ENCODE measurements around the gene EPO.
"Not testable (repeated sequence)": the region's sequence is repeated elsewhere in the genome, so short reads cannot be mapped to it uniquely, and the experiment has no call there.

Gene EPO

DNA sequence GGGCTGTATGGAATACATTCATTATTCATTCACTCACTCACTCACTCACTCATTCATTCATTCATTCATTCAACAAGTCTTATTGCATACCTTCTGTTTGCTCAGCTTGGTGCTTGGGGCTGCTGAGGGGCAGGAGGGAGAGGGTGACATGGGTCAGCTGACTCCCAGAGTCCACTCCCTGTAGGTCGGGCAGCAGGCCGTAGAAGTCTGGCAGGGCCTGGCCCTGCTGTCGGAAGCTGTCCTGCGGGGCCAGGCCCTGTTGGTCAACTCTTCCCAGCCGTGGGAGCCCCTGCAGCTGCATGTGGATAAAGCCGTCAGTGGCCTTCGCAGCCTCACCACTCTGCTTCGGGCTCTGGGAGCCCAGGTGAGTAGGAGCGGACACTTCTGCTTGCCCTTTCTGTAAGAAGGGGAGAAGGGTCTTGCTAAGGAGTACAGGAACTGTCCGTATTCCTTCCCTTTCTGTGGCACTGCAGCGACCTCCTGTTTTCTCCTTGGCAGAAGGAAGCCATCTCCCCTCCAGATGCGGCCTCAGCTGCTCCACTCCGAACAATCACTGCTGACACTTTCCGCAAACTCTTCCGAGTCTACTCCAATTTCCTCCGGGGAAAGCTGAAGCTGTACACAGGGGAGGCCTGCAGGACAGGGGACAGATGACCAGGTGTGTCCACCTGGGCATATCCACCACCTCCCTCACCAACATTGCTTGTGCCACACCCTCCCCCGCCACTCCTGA, 2.4 kb downstream of the EPO start:
- no peak overlapping the region for H3K4me3 ChIP-seq (ENCODE audit: low read length in 2 of 2)
- peaks cover 27 to 33% of the 10 kb centered on the region in 2 donors for H3K27me3 ChIP-seq (ENCODE audit: control insufficient read depth in 1 of 2, insufficient read depth in 2 of 2, low read length in 2 of 2)
- no peaks in the 10 kb centered on the region for H3K36me3 ChIP-seq (ENCODE audit: control insufficient read depth in 2 of 2, insufficient read depth in 2 of 2, low read length in 2 of 2)
- peaks cover 7% of the 10 kb centered on the region for H3K4me1 ChIP-seq (ENCODE audit: control insufficient read depth, insufficient read depth, low read length)
- H3K9me3 ChIP-seq (ENCODE audit: control insufficient read depth in 2 of 2, low read length in 2 of 2), result no peaks in the 10 kb centered on the region
- H3K9ac ChIP-seq (ENCODE audit: low read length in 2 of 2), result no peak overlapping the region
- no peak overlapping the region for H3K27ac ChIP-seq (ENCODE audit: low read length)

DNA sequence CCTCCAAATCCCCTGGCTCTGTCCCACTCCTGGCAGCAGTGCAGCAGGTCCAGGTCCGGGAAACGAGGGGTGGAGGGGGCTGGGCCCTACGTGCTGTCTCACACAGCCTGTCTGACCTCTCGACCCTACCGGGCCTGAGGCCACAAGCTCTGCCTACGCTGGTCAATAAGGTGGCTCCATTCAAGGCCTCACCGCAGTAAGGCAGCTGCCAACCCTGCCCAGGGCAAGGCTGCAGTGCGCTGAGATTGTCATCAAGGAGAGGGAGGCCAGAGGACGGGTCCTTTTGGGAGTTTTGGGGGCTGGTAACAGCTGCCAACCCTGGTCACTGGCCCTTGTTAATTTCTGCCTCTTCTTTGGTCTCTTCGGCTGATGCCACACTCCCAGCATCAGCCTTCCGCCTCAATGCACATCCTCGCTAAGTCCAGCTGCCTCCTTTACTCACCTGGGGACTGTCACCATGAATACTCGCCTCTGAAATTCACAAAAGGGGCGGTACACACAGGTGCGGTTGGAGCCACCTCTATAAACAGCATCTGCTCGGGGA, 3.5 kb downstream of the EPO start:
- Histone ChIP-seq H3K9ac (ENCODE audit: low read length in 2 of 2) (no peak overlapping the region), H3K36me3 (ENCODE audit: control insufficient read depth in 2 of 2, insufficient read depth in 2 of 2, low read length in 2 of 2) (no peaks in the 10 kb centered on the region), H3K4me3 (ENCODE audit: low read length in 2 of 2) (no peak overlapping the region), H3K27ac (ENCODE audit: low read length) (no peak overlapping the region), H3K27me3 (ENCODE audit: control insufficient read depth in 1 of 2, insufficient read depth in 2 of 2, low read length in 2 of 2) (peaks cover 27 to 35% of the 10 kb centered on the region in 2 donors), H3K4me1 (ENCODE audit: control insufficient read depth, insufficient read depth, low read length) (peaks cover 7% of the 10 kb centered on the region), H3K9me3 (ENCODE audit: control insufficient read depth in 2 of 2, low read length in 2 of 2) (no peaks in the 10 kb centered on the region)

DNA sequence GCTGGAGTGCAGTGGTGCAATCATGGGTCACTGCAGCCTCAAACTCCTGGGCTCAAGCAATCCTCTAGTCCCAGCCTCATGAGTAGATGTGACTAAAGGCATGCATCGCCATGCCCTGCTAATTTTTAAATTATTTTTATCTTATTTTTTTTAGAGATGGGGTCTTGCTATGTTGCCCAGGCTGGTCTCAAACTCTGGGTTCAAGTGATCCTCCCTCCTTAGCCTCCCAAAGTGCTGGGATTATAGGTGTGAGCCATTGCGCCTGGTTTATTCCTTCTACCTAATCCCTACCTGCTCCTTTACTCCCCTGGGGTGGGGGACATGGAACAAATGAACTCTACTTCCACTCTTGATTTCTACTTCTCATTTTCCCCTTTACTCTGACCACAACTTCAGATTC, 4.1 kb downstream of the EPO start:
- H3K36me3 ChIP-seq (ENCODE audit: control insufficient read depth in 2 of 2, insufficient read depth in 2 of 2, low read length in 2 of 2); H3K9ac ChIP-seq (ENCODE audit: low read length in 2 of 2); H3K27ac ChIP-seq (ENCODE audit: low read length); H3K9me3 ChIP-seq (ENCODE audit: control insufficient read depth in 2 of 2, low read length in 2 of 2); H3K4me1 ChIP-seq (ENCODE audit: control insufficient read depth, insufficient read depth, low read length); H3K4me3 ChIP-seq (ENCODE audit: low read length in 2 of 2): not testable (repeated sequence)
- H3K27me3 ChIP-seq (ENCODE audit: control insufficient read depth in 1 of 2, insufficient read depth in 2 of 2, low read length in 2 of 2), result peaks cover 27 to 35% of the 10 kb centered on the region in 2 donors

DNA sequence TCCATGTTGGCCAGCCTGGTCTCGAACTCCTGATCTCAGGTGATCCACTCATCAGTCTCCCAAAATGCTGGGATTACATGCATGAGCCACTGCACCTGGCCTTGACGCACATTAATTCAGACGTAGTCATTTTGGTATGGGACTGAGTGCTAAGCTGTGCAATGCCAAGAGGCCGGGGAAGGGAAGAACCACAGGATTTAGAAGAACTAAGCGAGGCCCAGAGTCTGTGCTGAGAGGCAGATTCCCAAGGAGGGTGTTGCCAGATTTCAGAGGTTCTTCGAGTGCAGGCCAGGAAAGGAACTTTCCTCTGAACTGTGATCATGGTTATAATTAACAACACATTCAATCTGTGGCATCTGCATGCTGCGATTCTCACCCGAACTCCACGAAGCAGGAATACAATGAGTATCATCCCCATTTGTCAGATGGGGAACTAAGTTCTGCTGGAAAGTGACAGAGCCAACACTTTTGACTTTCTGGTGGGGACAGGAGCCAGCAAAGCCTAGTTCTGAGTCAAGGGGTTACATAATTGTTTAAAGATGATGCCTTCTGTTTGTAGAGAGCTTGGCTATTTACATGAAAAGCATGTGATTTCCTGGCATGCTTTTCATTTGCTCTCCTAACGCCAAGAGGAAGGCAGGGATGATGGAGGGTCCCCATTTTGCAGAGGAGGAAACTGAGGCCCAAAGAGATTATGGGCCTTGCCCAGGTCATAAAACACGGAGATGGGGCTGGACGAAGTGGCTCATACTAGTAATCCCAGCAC, 6.9 kb downstream of the EPO start:
- no peaks in the 10 kb centered on the region for H3K4me1 ChIP-seq (ENCODE audit: control insufficient read depth, insufficient read depth, low read length)
- H3K27ac ChIP-seq (ENCODE audit: low read length), result no peak overlapping the region

DNA sequence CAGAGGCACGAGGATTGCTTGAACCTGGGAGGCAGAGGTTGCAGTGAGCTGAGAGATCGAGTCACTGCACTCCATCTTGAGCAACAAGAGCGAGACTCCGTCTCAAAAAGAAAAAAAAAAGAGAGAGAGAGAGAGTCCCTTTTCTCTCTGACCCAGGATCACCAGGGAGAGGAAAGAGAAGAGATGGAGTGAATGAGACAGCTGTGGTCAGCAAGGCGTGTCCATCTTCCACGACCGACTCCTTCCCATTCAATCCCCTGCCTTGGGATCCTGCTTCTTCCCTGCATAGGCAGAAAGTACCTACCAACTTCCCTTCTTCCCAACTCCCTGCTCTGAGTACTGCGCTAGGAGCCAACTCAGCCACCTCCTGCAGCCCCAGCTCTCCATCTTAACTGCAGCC, 7.9 kb downstream of the EPO start:
- H3K27ac ChIP-seq (ENCODE audit: low read length), result no peak overlapping the region
- H3K27me3 ChIP-seq (ENCODE audit: control insufficient read depth in 1 of 2, insufficient read depth in 2 of 2, low read length in 2 of 2), result peaks cover 8 to 11% of the 10 kb centered on the region in 2 donors
- no peak overlapping the region for H3K4me3 ChIP-seq (ENCODE audit: low read length in 2 of 2)
- no peaks in the 10 kb centered on the region for H3K4me1 ChIP-seq (ENCODE audit: control insufficient read depth, insufficient read depth, low read length)
- H3K36me3 ChIP-seq (ENCODE audit: control insufficient read depth in 2 of 2, insufficient read depth in 2 of 2, low read length in 2 of 2), result no peaks in the 10 kb centered on the region
- H3K9ac ChIP-seq (ENCODE audit: low read length in 2 of 2), result no peak overlapping the region
- no peaks in the 10 kb centered on the region for H3K9me3 ChIP-seq (ENCODE audit: control insufficient read depth in 2 of 2, low read length in 2 of 2)

More for the DNA sequence above, 6.9 kb downstream of the EPO start:
- Histone ChIP-seq H3K9ac (ENCODE audit: low read length in 2 of 2) (peak overlapping the region in 1 of 2 donors; percentile 5), H3K9me3 (ENCODE audit: control insufficient read depth in 2 of 2, low read length in 2 of 2) (no peaks in the 10 kb centered on the region), H3K27me3 (ENCODE audit: control insufficient read depth in 1 of 2, insufficient read depth in 2 of 2, low read length in 2 of 2) (peaks cover 8 to 14% of the 10 kb centered on the region in 2 donors), H3K36me3 (ENCODE audit: control insufficient read depth in 2 of 2, insufficient read depth in 2 of 2, low read length in 2 of 2) (no peaks in the 10 kb centered on the region), H3K4me3 (ENCODE audit: low read length in 2 of 2) (no peak overlapping the region)

DNA sequence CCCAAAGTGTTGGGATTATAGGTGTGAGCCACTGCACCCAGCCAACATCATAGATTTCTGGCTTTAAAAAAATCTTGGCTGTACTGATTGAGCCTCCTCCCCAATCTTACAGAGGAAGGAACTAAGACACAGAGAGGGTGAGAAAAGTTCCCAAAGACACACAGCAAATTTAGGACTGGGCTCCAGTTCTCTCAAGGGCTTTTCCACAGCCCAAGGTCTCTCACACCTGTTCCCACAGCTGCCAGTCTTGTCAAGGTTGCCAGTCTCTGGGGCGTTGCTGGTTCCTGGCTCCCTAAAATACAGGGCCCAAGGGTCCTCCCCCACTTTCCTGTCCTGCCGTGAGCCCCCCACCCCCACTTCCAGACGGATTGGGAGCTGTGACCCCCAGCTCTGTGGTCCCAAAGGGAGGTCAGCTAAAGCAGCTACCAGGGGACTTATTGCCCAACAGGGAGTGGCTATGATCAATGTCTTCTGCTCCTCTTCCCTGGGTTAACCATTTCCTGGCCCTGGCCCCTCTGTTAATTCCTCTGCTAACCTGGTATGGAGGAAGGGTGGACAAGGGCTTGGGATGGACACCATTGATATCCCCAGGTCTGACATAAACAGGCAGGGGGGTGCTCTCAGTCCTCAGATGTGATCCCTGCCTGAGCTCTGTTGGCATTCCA, 10.0 kb downstream of the EPO start:
- H3K9ac ChIP-seq (ENCODE audit: low read length in 2 of 2), result no peak overlapping the region
- no peaks in the 10 kb centered on the region for H3K4me1 ChIP-seq (ENCODE audit: control insufficient read depth, insufficient read depth, low read length)
- H3K36me3 ChIP-seq (ENCODE audit: control insufficient read depth in 2 of 2, insufficient read depth in 2 of 2, low read length in 2 of 2), result no peaks in the 10 kb centered on the region
- H3K9me3 ChIP-seq (ENCODE audit: control insufficient read depth in 2 of 2, low read length in 2 of 2), result no peaks in the 10 kb centered on the region
- H3K27me3 ChIP-seq (ENCODE audit: control insufficient read depth in 1 of 2, insufficient read depth in 2 of 2, low read length in 2 of 2), result peaks cover 3 to 7% of the 10 kb centered on the region in 2 donors
- no peak overlapping the region for H3K4me3 ChIP-seq (ENCODE audit: low read length in 2 of 2)
- no peak overlapping the region for H3K27ac ChIP-seq (ENCODE audit: low read length)

DNA sequence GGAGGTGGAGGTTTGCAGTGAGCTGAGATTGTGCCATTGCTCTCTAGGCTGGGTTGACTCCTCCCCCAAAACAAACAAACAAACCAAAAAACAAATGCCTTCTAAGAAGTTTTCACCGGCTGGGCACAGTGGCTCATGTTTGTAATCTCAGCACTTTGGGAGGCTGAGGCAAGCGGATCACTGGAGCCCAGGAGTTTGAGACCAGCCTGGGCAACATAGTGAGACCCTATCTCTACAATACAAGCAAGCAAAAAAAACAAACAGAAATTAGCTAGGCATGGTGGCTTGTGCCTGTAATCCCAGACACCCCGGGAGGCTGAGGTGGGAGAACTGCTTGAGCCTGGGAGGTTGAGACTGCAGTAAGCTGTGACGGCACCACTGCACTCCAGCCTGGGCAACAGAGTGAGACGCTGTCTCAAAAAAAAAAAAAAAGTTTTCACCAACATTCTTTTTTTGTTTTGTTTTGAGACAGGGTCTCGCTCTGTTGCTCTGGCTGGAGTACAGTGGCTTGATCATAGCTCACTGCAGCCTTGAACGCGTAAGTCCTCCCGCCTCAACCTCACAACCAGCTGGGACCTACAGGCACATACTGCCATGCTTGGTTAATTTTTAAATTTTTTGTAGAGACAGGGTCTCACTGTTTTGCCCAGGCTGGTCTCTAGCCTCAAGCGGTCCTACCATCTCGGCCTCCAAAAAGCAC, 11.8 kb downstream of the EPO start:
- H3K4me3 ChIP-seq (ENCODE audit: low read length in 2 of 2), result no peak overlapping the region
- no peak overlapping the region for H3K9ac ChIP-seq (ENCODE audit: low read length in 2 of 2)
- no peaks in the 10 kb centered on the region for H3K4me1 ChIP-seq (ENCODE audit: control insufficient read depth, insufficient read depth, low read length)
- H3K27me3 ChIP-seq (ENCODE audit: control insufficient read depth in 1 of 2, insufficient read depth in 2 of 2, low read length in 2 of 2), result peaks cover 3 to 5% of the 10 kb centered on the region in 2 donors
- no peaks in the 10 kb centered on the region for H3K9me3 ChIP-seq (ENCODE audit: control insufficient read depth in 2 of 2, low read length in 2 of 2)
- no peaks in the 10 kb centered on the region for H3K36me3 ChIP-seq (ENCODE audit: control insufficient read depth in 2 of 2, insufficient read depth in 2 of 2, low read length in 2 of 2)
- H3K27ac ChIP-seq (ENCODE audit: low read length), result no peak overlapping the region

DNA sequence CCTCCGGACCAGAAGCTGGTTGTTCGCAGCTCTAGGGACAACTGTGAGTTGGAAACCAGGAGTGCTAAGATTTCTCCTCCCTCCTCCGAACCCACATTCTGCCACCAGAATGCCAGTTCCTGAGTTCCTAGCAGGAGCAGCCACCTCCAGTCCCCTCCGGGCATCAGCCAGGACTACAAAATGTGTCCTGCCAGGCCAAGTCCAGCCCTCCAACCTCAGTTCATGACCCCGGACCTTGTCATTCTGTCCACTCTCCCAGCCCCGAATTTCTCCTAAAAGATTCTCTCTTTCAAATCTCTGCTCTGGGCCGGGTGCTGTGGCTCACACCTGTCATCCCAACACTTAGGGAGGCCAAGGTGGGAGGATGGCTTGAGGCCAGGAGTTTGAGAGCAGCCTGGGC, 15.5 kb downstream of the EPO start:
- H3K9ac ChIP-seq (ENCODE audit: low read length in 2 of 2), result no peak overlapping the region
- H3K9me3 ChIP-seq (ENCODE audit: control insufficient read depth in 2 of 2, low read length in 2 of 2), result no peaks in the 10 kb centered on the region
- no peaks in the 10 kb centered on the region for H3K36me3 ChIP-seq (ENCODE audit: control insufficient read depth in 2 of 2, insufficient read depth in 2 of 2, low read length in 2 of 2)

DNA sequence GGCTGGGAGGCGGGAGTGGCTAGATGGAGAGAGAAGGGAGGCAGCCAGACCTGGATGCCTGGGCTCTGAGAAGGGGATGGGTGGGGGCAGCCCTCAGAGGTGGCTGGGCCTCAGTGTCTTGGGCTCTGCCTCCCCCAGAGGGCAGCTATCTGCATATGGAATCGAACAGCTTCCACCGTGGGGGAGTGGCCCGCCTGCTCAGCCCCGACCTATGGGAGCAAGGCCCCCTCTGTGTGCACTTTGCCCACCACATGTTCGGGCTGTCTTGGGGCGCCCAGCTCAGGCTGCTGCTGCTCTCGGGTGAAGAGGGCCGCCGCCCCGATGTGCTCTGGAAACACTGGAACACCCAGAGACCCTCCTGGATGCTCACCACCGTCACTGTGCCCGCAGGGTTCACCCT, 16.4 kb downstream of the EPO start:
- Histone ChIP-seq H3K4me1 (ENCODE audit: control insufficient read depth, insufficient read depth, low read length) (no peaks in the 10 kb centered on the region), H3K27me3 (ENCODE audit: control insufficient read depth in 1 of 2, insufficient read depth in 2 of 2, low read length in 2 of 2) (no peaks in the 10 kb centered on the region), H3K9ac (ENCODE audit: low read length in 2 of 2) (no peak overlapping the region), H3K4me3 (ENCODE audit: low read length in 2 of 2) (no peak overlapping the region), H3K36me3 (ENCODE audit: control insufficient read depth in 2 of 2, insufficient read depth in 2 of 2, low read length in 2 of 2) (no peaks in the 10 kb centered on the region), H3K9me3 (ENCODE audit: control insufficient read depth in 2 of 2, low read length in 2 of 2) (no peaks in the 10 kb centered on the region), H3K27ac (ENCODE audit: low read length) (no peak overlapping the region)

More for the DNA sequence above, 15.5 kb downstream of the EPO start:
- H3K27ac ChIP-seq (ENCODE audit: low read length), result no peak overlapping the region
- no peak overlapping the region for H3K4me3 ChIP-seq (ENCODE audit: low read length in 2 of 2)
- no peaks in the 10 kb centered on the region for H3K27me3 ChIP-seq (ENCODE audit: control insufficient read depth in 1 of 2, insufficient read depth in 2 of 2, low read length in 2 of 2)
- no peaks in the 10 kb centered on the region for H3K4me1 ChIP-seq (ENCODE audit: control insufficient read depth, insufficient read depth, low read length)

DNA sequence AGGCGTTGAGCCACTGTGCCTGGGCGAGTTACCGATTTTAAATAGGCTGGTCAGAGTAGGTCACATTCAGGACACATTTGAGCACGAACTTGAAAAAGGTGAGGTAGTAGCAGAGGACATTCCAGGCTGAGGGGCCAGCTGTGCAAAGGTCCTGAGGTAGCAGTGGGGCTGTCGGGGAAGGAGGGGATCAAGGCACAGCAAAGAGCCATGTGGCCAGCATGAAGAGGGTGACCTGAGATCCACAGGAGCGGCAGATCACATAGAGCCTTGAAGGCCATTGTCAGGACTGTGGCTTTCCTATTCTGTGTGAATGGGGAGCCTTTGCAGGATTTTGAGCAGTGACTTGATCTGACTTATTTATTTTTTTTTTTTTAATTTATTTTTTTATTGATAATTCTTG, 19.7 kb downstream of the EPO start:
- H3K27me3 ChIP-seq (ENCODE audit: control insufficient read depth in 1 of 2, insufficient read depth in 2 of 2, low read length in 2 of 2), result no peaks in the 10 kb centered on the region
- no peaks in the 10 kb centered on the region for H3K9me3 ChIP-seq (ENCODE audit: control insufficient read depth in 2 of 2, low read length in 2 of 2)
- H3K4me1 ChIP-seq (ENCODE audit: control insufficient read depth, insufficient read depth, low read length), result no peaks in the 10 kb centered on the region
- no peak overlapping the region for H3K4me3 ChIP-seq (ENCODE audit: low read length in 2 of 2)
- H3K27ac ChIP-seq (ENCODE audit: low read length), result no peak overlapping the region
- no peak overlapping the region for H3K9ac ChIP-seq (ENCODE audit: low read length in 2 of 2)
- H3K36me3 ChIP-seq (ENCODE audit: control insufficient read depth in 2 of 2, insufficient read depth in 2 of 2, low read length in 2 of 2), result no peaks in the 10 kb centered on the region

All from stomach smooth muscle (tissue), 2 donors.